Right lobe of liver (tissue), 4 donors: ENCODE measurements around the gene PSORS1C2.

Source experiments
- POLR2A ChIP-seq: fragments of 450-650 bp; IDR thresholded peaks from one replicate; pipeline ENCODE4 v1.6.1; 2017; ENCODE audit warnings: antibody characterized with exemption, mild to moderate bottlenecking
- TF ChIP-seq, protein P1 (sequence below), 4 donors: fragments of 200-600 bp in 3 of 4; fragments of 450-650 bp in 1 of 4; IDR thresholded peaks; one replicate each; pipeline versions ENCODE4 v1.5.1 to v1.8.0; 2016 to 2022; ENCODE audit warnings: antibody characterized with exemption in 4 of 4, mild to moderate bottlenecking in 2 of 4
- donor health status: DM: no; HTN: no; CAD: no.
- donor health status: DM: no; HTN: no; CAD: no.
- donor health status: DM: no; HTN: yes; CAD: no.

DNA sequence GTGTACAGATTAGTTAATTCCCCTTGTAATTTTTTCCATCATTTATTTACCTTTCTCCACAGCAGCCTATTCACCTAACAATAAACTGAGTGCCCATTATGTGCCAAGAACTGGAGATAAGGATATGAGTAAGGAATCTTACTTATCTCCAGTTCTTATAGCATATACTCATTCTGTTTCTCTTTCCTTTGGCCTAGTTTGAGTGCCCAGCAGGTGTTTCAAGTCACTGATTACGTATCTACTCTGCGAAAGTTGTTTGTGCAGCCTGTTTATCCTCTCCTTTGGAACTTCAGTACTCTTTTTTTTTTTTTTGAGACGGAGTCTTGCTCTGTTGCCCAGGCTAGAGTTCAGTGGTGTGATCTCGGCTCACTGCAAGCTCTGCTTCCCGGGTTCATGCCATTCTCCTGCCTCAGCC is 48.9 kb upstream of the PSORS1C2 start:
- TF ChIP-seq, protein P1, sequence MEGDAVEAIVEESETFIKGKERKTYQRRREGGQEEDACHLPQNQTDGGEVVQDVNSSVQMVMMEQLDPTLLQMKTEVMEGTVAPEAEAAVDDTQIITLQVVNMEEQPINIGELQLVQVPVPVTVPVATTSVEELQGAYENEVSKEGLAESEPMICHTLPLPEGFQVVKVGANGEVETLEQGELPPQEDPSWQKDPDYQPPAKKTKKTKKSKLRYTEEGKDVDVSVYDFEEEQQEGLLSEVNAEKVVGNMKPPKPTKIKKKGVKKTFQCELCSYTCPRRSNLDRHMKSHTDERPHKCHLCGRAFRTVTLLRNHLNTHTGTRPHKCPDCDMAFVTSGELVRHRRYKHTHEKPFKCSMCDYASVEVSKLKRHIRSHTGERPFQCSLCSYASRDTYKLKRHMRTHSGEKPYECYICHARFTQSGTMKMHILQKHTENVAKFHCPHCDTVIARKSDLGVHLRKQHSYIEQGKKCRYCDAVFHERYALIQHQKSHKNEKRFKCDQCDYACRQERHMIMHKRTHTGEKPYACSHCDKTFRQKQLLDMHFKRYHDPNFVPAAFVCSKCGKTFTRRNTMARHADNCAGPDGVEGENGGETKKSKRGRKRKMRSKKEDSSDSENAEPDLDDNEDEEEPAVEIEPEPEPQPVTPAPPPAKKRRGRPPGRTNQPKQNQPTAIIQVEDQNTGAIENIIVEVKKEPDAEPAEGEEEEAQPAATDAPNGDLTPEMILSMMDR (IDR thresholded peaks at IDR 0.05), result no peak
- no peak for TF ChIP-seq POLR2A
